Sigmoid colon (tissue), 4 donors: ENCODE results near the gene POTEF.

Source experiments
- CTCF ChIP-seq, 4 experiments: fragments of 450-650 bp in 3 of 4; fragments of 200-600 bp in 1 of 4; IDR thresholded peaks; one replicate each; pipeline ENCODE4 v1.5.1; 2016 to 2019; ENCODE audit warnings: antibody characterized with exemption in 4 of 4, mild to moderate bottlenecking in 3 of 4, moderate library complexity in 2 of 4
- EP300 ChIP-seq, 4 donors: sonication (generic); formaldehyde crosslinking; IDR thresholded peaks; one replicate each; pipeline ENCODE4 v1.6.1; 2017; ENCODE audit warnings: antibody characterized with exemption in 4 of 4
- POLR2AphosphoS5 ChIP-seq, 4 donors: sonication (generic); formaldehyde crosslinking; IDR thresholded peaks; one replicate each; pipeline ENCODE4 v1.6.1; 2017; ENCODE audit warnings: antibody characterized with exemption in 4 of 4

- TF ChIP-seq POLR2AphosphoS5 (IDR thresholded peaks at IDR 0.05) (no peak), EP300 (IDR thresholded peaks at IDR 0.05) (no peak), CTCF (IDR thresholded peaks at IDR 0.05) (no peak)
Measured at GRCh38 chr2:130156624-130157004, 27.6 kb upstream of the POTEF start.
